GM10248 (cell line): ENCODE measurements around the gene NLRP7.

Source experiments
- CTCF ChIA-PET: fragments of 300-600 bp; sonication (Branson Sonifier 250); formaldehyde crosslinking; extraction: SDS; loops from one replicate; lab custom pipeline; 2021; ENCODE audit warnings: antibody characterized with exemption; lab: Yijun Ruan, JAX
- POLR2A ChIA-PET: fragments of 350-650 bp; sonication (Branson Sonifier 250); formaldehyde crosslinking; extraction: SDS; loops from one replicate; lab custom pipeline; 2020; ENCODE audit warnings: antibody characterized with exemption; lab: Yijun Ruan, JAX
- DNase-seq: peaks from one replicate; pipeline ENCODE4 v3.0.0; 2012; ENCODE audit errors: extremely low spot score
- CTCF ChIP-seq: IDR thresholded peaks from 2 replicates; pipeline ENCODE4 v1.5.1; 2012; ENCODE audit warnings: mild to moderate bottlenecking, low read depth; ENCODE audit errors: extremely low read depth, missing control alignments, control extremely low read depth

NLRP7 gene

GRCh38 chr19:54883228-54883627, 64.1 kb downstream of the NLRP7 start:
- POLR2A ChIA-PET = no interaction called here
- CTCF ChIA-PET = no interaction called here
- TF ChIP-seq CTCF = no peak
- DNase-seq = no peak

GRCh38 chr19:54882758-54883157, 64.6 kb downstream of the NLRP7 start:
- DNase-seq = peak; percentile 72
- ChIA-PET POLR2A (no interaction called here), CTCF (interaction anchor here (1.1 kb wide), 1 partner anchor 259 kb away, joined by 3 read pairs; no protein-coding TSS in a partner anchor)
- TF ChIP-seq CTCF = peak; percentile 31

- TF ChIP-seq CTCF = no peak
- ChIA-PET CTCF (interaction anchor here (0.6 to 1.5 kb wide), 10 partner anchors 9 to 623 kb away, joined by 3 read pairs; no protein-coding TSS in a partner anchor), POLR2A (no interaction called here)
- no peak for DNase-seq
Measured at GRCh38 chr19:54881884-54882283, 65.4 kb downstream of the NLRP7 start.

GRCh38 chr19:54877471-54877870, 69.9 kb downstream of the NLRP7 start:
- no peak for TF ChIP-seq CTCF
- CTCF ChIA-PET = interaction anchor here (1.0 to 1.6 kb wide), 2 partner anchors 225 to 255 kb away, joined by 3 to 4 read pairs; no protein-coding TSS in a partner anchor
- DNase-seq = no peak
- POLR2A ChIA-PET = no interaction called here

- ChIA-PET POLR2A (no interaction called here), CTCF (interaction anchor here (1.6 kb wide), 1 partner anchor 12 kb away, joined by 3 read pairs; no protein-coding TSS in a partner anchor)
Measured at GRCh38 chr19:54875506-54875905, 71.8 kb downstream of the NLRP7 start.

GRCh38 chr19:54873990-54874389, 73.3 kb downstream of the NLRP7 start, which contains the start of gene FCAR:
Gene FCAR, plus strand, starts transcription at chr19:54874235. Its CDS starts 55 bp downstream, at chr19:54874290.
- CTCF ChIA-PET = interaction anchor here (1.0 kb wide), 1 partner anchor 62 kb away, joined by 3 read pairs; no protein-coding TSS in a partner anchor
- DNase-seq = no peak
- no peak for TF ChIP-seq CTCF
- POLR2A ChIA-PET = no interaction called here

More at GRCh38 chr19:54875506-54875905, 71.8 kb downstream of the NLRP7 start:
- TF ChIP-seq CTCF = no peak
- DNase-seq = no peak
